Measurements from ENCODE around the gene CALM1.

DNA sequence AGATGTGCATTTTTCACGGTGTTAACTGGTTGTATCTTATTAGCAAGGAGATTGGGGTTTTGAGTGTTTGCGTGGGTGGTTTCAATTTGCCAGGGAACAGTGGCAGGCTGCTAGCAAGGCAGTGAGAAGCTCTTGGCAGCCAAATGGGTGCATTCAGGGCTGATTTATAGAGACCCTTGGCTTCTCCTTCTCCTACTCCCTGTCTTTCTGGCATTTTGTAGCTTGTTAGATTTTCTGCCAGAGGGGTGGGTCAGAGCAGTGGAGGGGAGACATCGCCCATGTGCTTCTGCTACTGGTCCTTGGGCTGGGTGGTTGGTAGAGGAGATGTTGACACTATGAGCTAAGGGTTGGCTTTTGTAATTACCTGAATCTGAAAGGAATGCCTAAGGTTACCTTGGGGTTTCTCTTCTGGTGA, 9.6 kb downstream of the CALM1 start:
- TF ChIP-seq CTCF (IDR thresholded peaks at IDR 0.05; ENCODE audit: poor library complexity, severe bottlenecking) (no peak), POLR2AphosphoS5 (IDR thresholded peaks at IDR 0.05) (no peak), TAF1 (IDR thresholded peaks at IDR 0.05; ENCODE audit: low read depth) (no peak)

Data from neural cell (in vitro differentiated cells).